Thyroid gland (tissue), 4 donors: ENCODE data around the gene TIMM17A. TPM values are rescaled to one million over a fixed set of nuclear protein-coding genes. Genes with fewer than 3 reads are reported as not detected.

Source experiments
- DNase-seq, 2 donors: peaks; one replicate each; pipeline ENCODE4 v3.0.0-alpha.2; 2019
- H3K27ac ChIP-seq, 3 donors: fragments of 200-600 bp; sonication (generic); 1 replicate in 2 of 3; 2 replicates in 1 of 3; pipeline ENCODE4 v1.5.1; 2016 to 2019; ENCODE audit warnings: mild to moderate bottlenecking in 1 of 3, moderate library complexity in 1 of 3
- H3K27me3 ChIP-seq: fragments of 200-600 bp; sonication (generic); one replicate; pipeline ENCODE4 v1.5.1; 2019
- H3K36me3 ChIP-seq, 2 donors: fragments of 200-600 bp; sonication (generic); one replicate each; pipeline ENCODE4 v1.5.1; 2016 to 2019
- H3K4me1 ChIP-seq, 2 donors: fragments of 200-600 bp; sonication (generic); one replicate each; pipeline ENCODE4 v1.5.1; 2017 to 2019
- H3K4me3 ChIP-seq, 3 donors: fragments of 200-600 bp; sonication (generic); replicated peaks in 1 of 3; 1 replicate in 2 of 3; 2 replicates in 1 of 3; pipeline ENCODE4 v1.5.1; 2016; ENCODE audit warnings: mild to moderate bottlenecking in 1 of 3
- H3K9me3 ChIP-seq: fragments of 200-600 bp; sonication (generic); one replicate; pipeline ENCODE4 v1.5.1; 2017
- CTCF ChIP-seq, 6 experiments: fragments of 200-600 bp in 3 of 6; fragments of 450-650 bp in 3 of 6; sonication (generic) in 3 of 6; IDR thresholded peaks; one replicate each; pipeline ENCODE4 v1.5.1; 2016 to 2019; ENCODE audit warnings: antibody characterized with exemption in 6 of 6, mild to moderate bottlenecking in 2 of 6, inconsistent platforms in 1 of 6, moderate library complexity in 1 of 6
- POLR2A ChIP-seq, 2 donors: fragments of 450-650 bp; IDR thresholded peaks; one replicate each; pipeline ENCODE4 v1.6.1; 2017; ENCODE audit warnings: antibody characterized with exemption in 2 of 2, mild to moderate bottlenecking in 2 of 2, moderate library complexity in 1 of 2
- WGBS, 2 donors: methylation state at CpG; one replicate each; pipeline ENCODE4 v1.1.5; 2017; 5-methylcytosine and 5-hydroxymethylcytosine counted together
- intact Hi-C: fragments of 100-400 bp; cut with DNase I; formaldehyde crosslinking; loops from one replicate; pipeline ENCODE4 v1.15.1; 2023
- total RNA-seq, 4 donors: library from RNA; depleted of rRNA; stranded (reverse); fragments of >200 nt; gene quantifications; one replicate each; pipeline ENCODE4 v1.2.3, GENCODE V29; 2016

TIMM17A gene
- total RNA-seq, 4 donors from 2014 or later, result 34.7 to 46.8 (median 40.1) TPM

- no peaks in the 10 kb centered on the region for H3K27me3 ChIP-seq
- peaks cover 22 to 26% of the 10 kb centered on the region in 2 donors for H3K4me1 ChIP-seq
- TF ChIP-seq CTCF (IDR thresholded peaks at IDR 0.05), result no peak
- TF ChIP-seq POLR2A (IDR thresholded peaks at IDR 0.05), result no peak
- no peak overlapping the region for H3K4me3 ChIP-seq
- WGBS, 2 donors, result 52 to 86% methylated on average over 2 of the region's 2 CpGs
- H3K36me3 ChIP-seq, result peaks cover 4 to 11% of the 10 kb centered on the region in 2 donors
- H3K9me3 ChIP-seq, result no peaks in the 10 kb centered on the region
- H3K27ac ChIP-seq, result peak overlapping the region in 2 of 3 donors; percentile 31 to 41
- intact Hi-C loops, result no loop called here
- DNase-seq, result no peak
Measured at GRCh38 chr1:201985355-201985754, 30.1 kb downstream of the TIMM17A start.

GRCh38 chr1:201988601-201989000 lies 33.3 kb downstream of the TIMM17A start:
- Histone ChIP-seq H3K27me3 (no peaks in the 10 kb centered on the region), H3K27ac (peak overlapping the region; percentile 46 to 85 (median 67)), H3K9me3 (no peaks in the 10 kb centered on the region), H3K4me3 (no peak overlapping the region), H3K4me1 (peaks cover 17 to 26% of the 10 kb centered on the region in 2 donors), H3K36me3 (peaks cover 30 to 33% of the 10 kb centered on the region in 2 donors)
- DNase-seq, result peak; percentile 36 to 53
- TF ChIP-seq CTCF (IDR thresholded peaks at IDR 0.05), result no peak
- TF ChIP-seq POLR2A (IDR thresholded peaks at IDR 0.05), result peak in 1 of 2 donors; percentile 36
- whole genome bisulfite sequencing, 2 donors, result 53 to 58% methylated on average over 7 of the region's 7 CpGs
- intact Hi-C loops, result no loop called here

- DNase-seq, result no peak
- Histone ChIP-seq H3K4me1 (peaks cover 8 to 16% of the 10 kb centered on the region in 2 donors), H3K27me3 (no peaks in the 10 kb centered on the region), H3K27ac (peak overlapping the region; percentile 46 to 85 (median 67)), H3K9me3 (no peaks in the 10 kb centered on the region), H3K36me3 (peaks cover 30 to 33% of the 10 kb centered on the region in 2 donors), H3K4me3 (no peak overlapping the region)
- WGBS, 2 donors, result 97 to 98% methylated on average over 10 of the region's 10 CpGs
- intact Hi-C loops, result no loop called here
- TF ChIP-seq CTCF (IDR thresholded peaks at IDR 0.05) (no peak), POLR2A (IDR thresholded peaks at IDR 0.05) (no peak)
Measured at GRCh38 chr1:201989354-201990128, 34.2 kb downstream of the TIMM17A start.

- DNase-seq, result no peak
- peaks cover 8 to 13% of the 10 kb centered on the region in 2 donors for H3K4me1 ChIP-seq
- peaks cover 31 to 33% of the 10 kb centered on the region in 2 donors for H3K36me3 ChIP-seq
- no peaks in the 10 kb centered on the region for H3K27me3 ChIP-seq
- H3K4me3 ChIP-seq, result no peak overlapping the region
- no peak overlapping the region for H3K27ac ChIP-seq
- intact Hi-C loops, result no loop called here
- H3K9me3 ChIP-seq, result no peaks in the 10 kb centered on the region
- 66 to 72% methylated on average over 6 of the region's 6 CpGs for WGBS, 2 donors
- TF ChIP-seq POLR2A (IDR thresholded peaks at IDR 0.05) (no peak), CTCF (IDR thresholded peaks at IDR 0.05) (no peak)
Measured at GRCh38 chr1:201990427-201990826, 35.1 kb downstream of the TIMM17A start.

- Histone ChIP-seq H3K36me3 (peaks cover 39 to 71% of the 10 kb centered on the region in 2 donors), H3K9me3 (no peaks in the 10 kb centered on the region), H3K4me1 (no peaks in the 10 kb centered on the region), H3K27me3 (no peaks in the 10 kb centered on the region), H3K27ac (no peak overlapping the region), H3K4me3 (no peak overlapping the region)
- no peak for TF ChIP-seq POLR2A (IDR thresholded peaks at IDR 0.05)
- TF ChIP-seq CTCF (IDR thresholded peaks at IDR 0.05), result peak; percentile 45 to 81 (median 64)
- WGBS, 2 donors, result 54 to 63% methylated on average over 16 of the region's 16 CpGs
- intact Hi-C loops, result loop anchor here (5.0 kb wide), 1 partner anchor 128 kb away; no protein-coding TSS in a partner anchor
- peak; percentile 40 to 47 for DNase-seq
Measured at GRCh38 chr1:201999625-202000238, 44.4 kb downstream of the TIMM17A start.
